ENCODE data around the gene ZSWIM4.
"Not testable (repeated sequence)": the region's sequence is repeated elsewhere in the genome, so short reads cannot be mapped to it uniquely, and the experiment has no call there.

- TF ChIP-seq CTCF (IDR thresholded peaks at IDR 0.05); JUND (IDR thresholded peaks at IDR 0.05); RAD21 (IDR thresholded peaks at IDR 0.05; ENCODE audit: low read length); MAX (IDR thresholded peaks at IDR 0.05; ENCODE audit: low read depth); USF1 (IDR thresholded peaks at IDR 0.05; ENCODE audit: borderline replicate concordance, low read depth); EP300 (IDR thresholded peaks at IDR 0.05; ENCODE audit: borderline replicate concordance in 1 of 2, low read depth in 1 of 2, low read length in 1 of 2); RFX5 (IDR thresholded peaks at IDR 0.05; ENCODE audit: low read length): not testable (repeated sequence)
Measured at GRCh38 chr19:13753622-13754021, 41.6 kb upstream of the ZSWIM4 start.

All from SK-N-SH (cell line).